Coronary artery (tissue), 2 donors: ENCODE measurements around the gene SOAT2.
A peak's percentile ranks its signal among the peaks of the same experiment; 100 is the strongest.

ENCODE experiments used
- DNase-seq: peaks from one replicate; pipeline ENCODE4 v3.0.0-alpha.2; 2017; ENCODE audit warnings: low spot score
- H3K27ac ChIP-seq, 2 donors: fragments of 200-600 bp; sonication (generic); one replicate each; pipeline ENCODE4 v1.5.1; 2016 to 2019
- H3K4me3 ChIP-seq: fragments of 200-600 bp; sonication (generic); 2 replicates; pipeline ENCODE4 v1.5.1; 2016; ENCODE audit warnings: mild to moderate bottlenecking, moderate library complexity
- TF ChIP-seq, protein P1 (sequence below): fragments of 200-600 bp; sonication (generic); IDR thresholded peaks from one replicate; pipeline ENCODE4 v1.5.1; 2019; ENCODE audit warnings: antibody characterized with exemption

Gene SOAT2

GRCh38 chr12:53071591-53072551, 31.4 kb upstream of the SOAT2 start:
- peak; percentile 84 for DNase-seq
- TF ChIP-seq, protein P1, sequence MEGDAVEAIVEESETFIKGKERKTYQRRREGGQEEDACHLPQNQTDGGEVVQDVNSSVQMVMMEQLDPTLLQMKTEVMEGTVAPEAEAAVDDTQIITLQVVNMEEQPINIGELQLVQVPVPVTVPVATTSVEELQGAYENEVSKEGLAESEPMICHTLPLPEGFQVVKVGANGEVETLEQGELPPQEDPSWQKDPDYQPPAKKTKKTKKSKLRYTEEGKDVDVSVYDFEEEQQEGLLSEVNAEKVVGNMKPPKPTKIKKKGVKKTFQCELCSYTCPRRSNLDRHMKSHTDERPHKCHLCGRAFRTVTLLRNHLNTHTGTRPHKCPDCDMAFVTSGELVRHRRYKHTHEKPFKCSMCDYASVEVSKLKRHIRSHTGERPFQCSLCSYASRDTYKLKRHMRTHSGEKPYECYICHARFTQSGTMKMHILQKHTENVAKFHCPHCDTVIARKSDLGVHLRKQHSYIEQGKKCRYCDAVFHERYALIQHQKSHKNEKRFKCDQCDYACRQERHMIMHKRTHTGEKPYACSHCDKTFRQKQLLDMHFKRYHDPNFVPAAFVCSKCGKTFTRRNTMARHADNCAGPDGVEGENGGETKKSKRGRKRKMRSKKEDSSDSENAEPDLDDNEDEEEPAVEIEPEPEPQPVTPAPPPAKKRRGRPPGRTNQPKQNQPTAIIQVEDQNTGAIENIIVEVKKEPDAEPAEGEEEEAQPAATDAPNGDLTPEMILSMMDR, result no peak
- Histone ChIP-seq H3K27ac (peak overlapping the region; percentile 83 to 89), H3K4me3 (peak overlapping the region; percentile 12)

DNA sequence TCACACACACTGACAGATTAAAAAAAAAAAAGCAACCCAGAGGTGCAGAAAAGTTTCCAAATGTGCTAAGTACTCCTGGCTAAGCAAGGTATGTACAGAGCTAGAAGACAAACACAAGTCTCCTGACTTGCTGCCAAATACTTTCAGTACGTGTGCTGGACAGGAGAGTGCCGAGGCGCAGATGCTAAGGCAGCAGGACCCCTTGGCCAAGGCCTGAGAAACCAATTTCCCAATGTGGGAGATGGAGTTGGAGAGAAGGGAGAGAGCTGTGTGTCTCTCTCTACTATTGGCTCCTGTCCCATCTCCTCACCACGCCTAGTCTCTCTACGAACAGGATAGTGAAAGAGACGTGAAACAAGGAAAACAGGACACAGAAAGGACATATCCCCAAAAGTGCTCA, 29.4 kb upstream of the SOAT2 start:
- Histone ChIP-seq H3K27ac (peak overlapping the region; percentile 43 to 78), H3K4me3 (no peak overlapping the region)
- DNase-seq, result no peak
- TF ChIP-seq, protein P1, result no peak

- Histone ChIP-seq H3K4me3 (no peak overlapping the region), H3K27ac (peak overlapping the region; percentile 43 to 78)
- no peak for DNase-seq
- TF ChIP-seq, protein P1, result no peak
These were observed 28.8 kb upstream of the SOAT2 start for GRCh38 chr12:53074283-53074998.

GRCh38 chr12:53074999-53075370, 28.3 kb upstream of the SOAT2 start:
- DNase-seq, result no peak
- H3K4me3 ChIP-seq, result no peak overlapping the region
- H3K27ac ChIP-seq, result peak overlapping the region; percentile 43 to 78
- TF ChIP-seq, protein P1, result no peak

DNA sequence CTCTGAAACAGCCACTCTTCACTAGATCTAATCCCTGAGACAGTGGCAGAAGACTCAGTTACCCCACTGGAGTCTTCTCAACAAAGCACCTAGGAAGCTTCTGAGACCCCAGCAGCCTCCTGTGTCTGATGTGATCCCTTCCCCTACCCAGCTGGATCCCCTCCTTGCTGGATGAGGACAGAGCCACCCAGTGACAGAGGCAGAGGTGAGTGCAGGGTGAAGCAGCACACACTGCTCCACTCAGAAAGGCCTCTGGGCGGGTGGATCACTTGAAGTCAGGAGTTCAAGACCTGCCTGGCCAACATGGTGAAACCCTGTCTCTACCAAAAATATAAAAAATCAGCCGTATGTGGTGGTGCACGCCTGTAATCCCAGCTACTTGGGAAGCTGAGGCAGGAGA, 26.8 kb upstream of the SOAT2 start:
- Histone ChIP-seq H3K27ac (peak overlapping the region; percentile 13 to 78), H3K4me3 (no peak overlapping the region)
- no peak for DNase-seq
- TF ChIP-seq, protein P1, result no peak

GRCh38 chr12:53077030-53077429, 26.3 kb upstream of the SOAT2 start:
- no peak for DNase-seq
- H3K27ac ChIP-seq, result peak overlapping the region; percentile 13 to 46
- TF ChIP-seq, protein P1, result no peak
- no peak overlapping the region for H3K4me3 ChIP-seq
